Calu3 (cell line): ENCODE results near the gene ATF1. TPM values are rescaled to one million over a fixed set of nuclear protein-coding genes. Genes with fewer than 3 reads are reported as not detected.
"Not testable (repeated sequence)": the region's sequence is repeated elsewhere in the genome, so short reads cannot be mapped to it uniquely, and the experiment has no call there.

Experiments used
- BruUV-seq: library from RNA; stranded (reverse); fragments of 400-500 nt; replicated peaks from 2 replicates; lab custom pipeline; 2021; lab: Mats Ljungman, UMichigan
- CTCF ChIA-PET: fragments of 300-600 bp; sonication (Branson Sonifier 250); formaldehyde crosslinking; loops from one replicate; lab custom pipeline; 2022; ENCODE audit warnings: antibody characterized with exemption; lab: Charles Lee
- DNase-seq: peaks from one replicate; pipeline ENCODE4 v3.0.0; 2022
- H3K27ac Mint-ChIP-seq: one replicate; pipeline ENCODE4 v1.8.0; 2022; ENCODE audit warnings: mixed read lengths; ENCODE audit not compliant: unreplicated experiment
- H3K27me3 Mint-ChIP-seq: one replicate; pipeline ENCODE4 v1.8.0; 2022; ENCODE audit warnings: mixed read lengths; ENCODE audit not compliant: unreplicated experiment
- H3K36me3 Mint-ChIP-seq: one replicate; pipeline ENCODE4 v1.8.0; 2022; ENCODE audit warnings: mild to moderate bottlenecking, moderate library complexity, mixed read lengths; ENCODE audit not compliant: insufficient read depth, unreplicated experiment
- H3K4me1 Mint-ChIP-seq: one replicate; pipeline ENCODE4 v1.8.0; 2022; ENCODE audit warnings: mild to moderate bottlenecking, low read depth, mixed read lengths; ENCODE audit not compliant: unreplicated experiment
- H3K4me3 Mint-ChIP-seq: one replicate; pipeline ENCODE4 v1.8.0; 2022; ENCODE audit warnings: mild to moderate bottlenecking, low read depth, moderate library complexity, mixed read lengths; ENCODE audit not compliant: unreplicated experiment
- H3K9me3 Mint-ChIP-seq: one replicate; pipeline ENCODE4 v1.8.0; 2022; ENCODE audit warnings: low read depth, mixed read lengths; ENCODE audit not compliant: unreplicated experiment
- CTCF ChIP-seq: fragments of 200-600 bp; IDR thresholded peaks from one replicate; pipeline ENCODE4 v1.8.0; 2022; ENCODE audit warnings: antibody characterized with exemption; ENCODE audit not compliant: unreplicated experiment
- intact Hi-C: fragments of 100-400 bp; cut with micrococcal nuclease; formaldehyde crosslinking; loops from one replicate; pipeline ENCODE4 v1.10.0; 2022; ENCODE audit not compliant: unreplicated experiment
- total RNA-seq: library from RNA; stranded (reverse); gene quantifications from 2 replicates; pipeline ENCODE4 v1.2.3, GENCODE V29; 2022

The ATF1 gene
- total RNA-seq, 1 experiment from 2014 or later, result 22.9 TPM

GRCh38 chr12:50822082-50822481 lies 58.2 kb downstream of the ATF1 start:
- no peaks in the 10 kb centered on the region for H3K36me3 Mint-ChIP-seq
- CTCF ChIA-PET, result no interaction called here
- no peak for DNase-seq
- H3K27me3 Mint-ChIP-seq, result no peaks in the 10 kb centered on the region
- no peak overlapping the region for H3K27ac Mint-ChIP-seq
- H3K4me1 Mint-ChIP-seq, result no peaks in the 10 kb centered on the region
- intact Hi-C loops, result no loop called here
- no peaks in the 10 kb centered on the region for H3K9me3 Mint-ChIP-seq
- H3K4me3 Mint-ChIP-seq, result no peak overlapping the region
- no peak for TF ChIP-seq CTCF
- no TSS peak for BruUV-seq

- H3K4me3 Mint-ChIP-seq, H3K27me3 Mint-ChIP-seq, H3K27ac Mint-ChIP-seq, H3K4me1 Mint-ChIP-seq, BruUV-seq, H3K9me3 Mint-ChIP-seq, CTCF ChIA-PET, DNase-seq, H3K36me3 Mint-ChIP-seq: not testable (repeated sequence)
- intact Hi-C loops, result loop anchor here (2.0 kb wide), 2 partner anchors 163 to 205 kb away; no protein-coding TSS in a partner anchor
Measured at GRCh38 chr12:50823724-50824123, 59.8 kb downstream of the ATF1 start.

GRCh38 chr12:50824914-50825313 lies 61.0 kb downstream of the ATF1 start:
- intact Hi-C loops, result loop anchor here (2.0 kb wide), 2 partner anchors 162 to 204 kb away; no protein-coding TSS in a partner anchor
- no peak for TF ChIP-seq CTCF
- DNase-seq, result no peak
- H3K4me1 Mint-ChIP-seq, result no peaks in the 10 kb centered on the region
- H3K27me3 Mint-ChIP-seq, result no peaks in the 10 kb centered on the region
- H3K4me3 Mint-ChIP-seq, result no peak overlapping the region
- no peaks in the 10 kb centered on the region for H3K9me3 Mint-ChIP-seq
- no TSS peak for BruUV-seq
- H3K27ac Mint-ChIP-seq, result peak overlapping the region; percentile 70
- no peaks in the 10 kb centered on the region for H3K36me3 Mint-ChIP-seq
- CTCF ChIA-PET, result interaction anchor here (0.6 to 1.5 kb wide), 11 partner anchors 60 to 1184 kb away, joined by 3 to 22 read pairs (median 4); partner anchors contain the start of gene SLC11A2

GRCh38 chr12:50825372-50825838 lies 61.5 kb downstream of the ATF1 start:
- intact Hi-C loops, result loop anchor here (2.0 kb wide), 2 partner anchors 161 to 203 kb away; no protein-coding TSS in a partner anchor
- no peaks in the 10 kb centered on the region for H3K9me3 Mint-ChIP-seq
- no peak for DNase-seq
- CTCF ChIA-PET, result interaction anchor here (0.6 to 1.5 kb wide), 11 partner anchors 60 to 1184 kb away, joined by 3 to 22 read pairs (median 4); partner anchors contain the start of gene SLC11A2
- no peak overlapping the region for H3K4me3 Mint-ChIP-seq
- H3K36me3 Mint-ChIP-seq, result no peaks in the 10 kb centered on the region
- no peaks in the 10 kb centered on the region for H3K27me3 Mint-ChIP-seq
- no TSS peak for BruUV-seq
- TF ChIP-seq CTCF, result peak; percentile 26
- H3K4me1 Mint-ChIP-seq, result no peaks in the 10 kb centered on the region
- peak overlapping the region; percentile 70 for H3K27ac Mint-ChIP-seq

- Mint-ChIP-seq H3K4me3 (no peak overlapping the region), H3K27me3 (no peaks in the 10 kb centered on the region), H3K27ac (no peak overlapping the region), H3K36me3 (no peaks in the 10 kb centered on the region), H3K4me1 (no peaks in the 10 kb centered on the region), H3K9me3 (no peaks in the 10 kb centered on the region)
- CTCF ChIA-PET, result no interaction called here
- TF ChIP-seq CTCF, result no peak
- DNase-seq, result no peak
- BruUV-seq, result no TSS peak
- intact Hi-C loops, result no loop called here
Measured at GRCh38 chr12:50828121-50828520, 64.2 kb downstream of the ATF1 start.
